Neural progenitor cell (in vitro differentiated cells): ENCODE data around the gene PNMA6A. TPM values are rescaled to one million over a fixed set of nuclear protein-coding genes. Genes with fewer than 3 reads are reported as not detected.
"Not testable (repeated sequence)": the region's sequence is repeated elsewhere in the genome, so short reads cannot be mapped to it uniquely, and the experiment has no call there.

ENCODE experiments used
- DNase-seq: peaks from one replicate; pipeline ENCODE4 v3.0.0-alpha.2; 2016; ENCODE audit warnings: low spot score
- H2AFZ ChIP-seq: fragments of 200-600 bp; sonication (generic); replicated peaks from 2 replicates; pipeline ENCODE4 v1.6.1; 2016; ENCODE audit warnings: antibody characterized with exemption
- H3F3A ChIP-seq: fragments of 200-600 bp; sonication (generic); 2 replicates; pipeline ENCODE4 v1.6.1; 2016; ENCODE audit warnings: antibody characterized with exemption, low read depth
- H3K27ac ChIP-seq: fragments of 200-600 bp; sonication (generic); 2 replicates; pipeline ENCODE4 v1.5.1; 2016; ENCODE audit warnings: mild to moderate bottlenecking
- H3K27me3 ChIP-seq: fragments of 200-600 bp; sonication (generic); 2 replicates; pipeline ENCODE4 v1.6.1; 2016; ENCODE audit warnings: mild to moderate bottlenecking, moderate library complexity
- H3K36me3 ChIP-seq: fragments of 200-600 bp; sonication (generic); 2 replicates; pipeline ENCODE4 v1.5.1; 2016
- H3K4me1 ChIP-seq: fragments of 200-600 bp; sonication (generic); 2 replicates; pipeline ENCODE4 v1.6.1; 2016; ENCODE audit warnings: mixed run types
- H3K4me2 ChIP-seq: fragments of 200-600 bp; sonication (generic); 2 replicates; pipeline ENCODE4 v1.6.1; 2016
- H3K4me3 ChIP-seq: fragments of 200-600 bp; sonication (generic); 2 replicates; pipeline ENCODE4 v1.5.1; 2016
- H3K79me2 ChIP-seq: fragments of 200-600 bp; sonication (generic); 2 replicates; pipeline ENCODE4 v1.6.1; 2016; ENCODE audit warnings: low read depth
- H3K9ac ChIP-seq: fragments of 200-600 bp; sonication (generic); 2 replicates; pipeline ENCODE4 v1.6.1; 2016
- H3K9me3 ChIP-seq: fragments of 200-600 bp; sonication (generic); 2 replicates; pipeline ENCODE4 v1.5.1; 2016; ENCODE audit warnings: low read depth
- H4K20me1 ChIP-seq: fragments of 200-600 bp; sonication (generic); 2 replicates; pipeline ENCODE4 v1.6.1; 2016; ENCODE audit warnings: low read depth
- H3K27ac Mint-ChIP-seq: 3 replicates; pipeline ENCODE4 v1.8.0; 2021; ENCODE audit warnings: mixed read lengths
- H3K27me3 Mint-ChIP-seq: 2 replicates; pipeline ENCODE4 v1.8.0; 2022; ENCODE audit warnings: low read depth, mild to moderate bottlenecking, inconsistent platforms, moderate library complexity, mixed read lengths; ENCODE audit not compliant: insufficient read depth
- H3K36me3 Mint-ChIP-seq: 3 replicates; pipeline ENCODE4 v1.8.0; 2021; ENCODE audit warnings: mixed read lengths
- H3K4me1 Mint-ChIP-seq: 3 replicates; pipeline ENCODE4 v1.8.0; 2021; ENCODE audit warnings: mixed read lengths
- H3K4me3 Mint-ChIP-seq: 3 replicates; pipeline ENCODE4 v1.8.0; 2021; ENCODE audit warnings: mild to moderate bottlenecking, moderate library complexity, mixed read lengths
- H3K9me3 Mint-ChIP-seq: 3 replicates; pipeline ENCODE4 v1.8.0; 2020; ENCODE audit warnings: mixed read lengths
- CTCF ChIP-seq: fragments of 200-600 bp; sonication (generic); IDR thresholded peaks from 2 replicates; pipeline ENCODE4 v1.5.1; 2017; ENCODE audit warnings: antibody characterized with exemption, mild to moderate bottlenecking
- EZH2 ChIP-seq: fragments of 200-600 bp; sonication (generic); IDR thresholded peaks from 2 replicates; pipeline ENCODE4 v1.6.1; 2017; ENCODE audit warnings: antibody characterized with exemption, mild to moderate bottlenecking, moderate library complexity
- EZH2phosphoT487 ChIP-seq: fragments of 200-600 bp; sonication (generic); IDR thresholded peaks from 2 replicates; pipeline ENCODE4 v1.6.1; 2017; ENCODE audit warnings: antibody characterized with exemption
- total RNA-seq: library from RNA; depleted of rRNA; stranded (reverse); fragments of >200 nt; gene quantifications from 2 replicates; pipeline ENCODE4 v1.2.3, GENCODE V29; 2015; ENCODE audit warnings: low replicate concordance

The PNMA6A gene
- total RNA-seq, 1 donor from 2014 or later: 0.64 TPM

- TF ChIP-seq EZH2phosphoT487: no peak
- TF ChIP-seq CTCF: no peak
- no peak for TF ChIP-seq EZH2
- peaks cover 5% of the 10 kb centered on the region for H3K4me1 Mint-ChIP-seq
- no peak overlapping the region for H3K4me2 ChIP-seq
- peaks cover 1% of the 10 kb centered on the region for H3K36me3 Mint-ChIP-seq
- no peaks in the 10 kb centered on the region for H3K36me3 ChIP-seq
- H3K4me1 ChIP-seq: no peaks in the 10 kb centered on the region
- no peak overlapping the region for H2AFZ ChIP-seq
- no peak for DNase-seq
- no peak overlapping the region for H3K9ac ChIP-seq
- H3K27ac ChIP-seq: no peak overlapping the region
- no peaks in the 10 kb centered on the region for H3K9me3 ChIP-seq
- H3F3A ChIP-seq: no peaks in the 10 kb centered on the region
- no peak overlapping the region for H3K4me3 Mint-ChIP-seq
- H3K27me3 ChIP-seq: no peaks in the 10 kb centered on the region
- H3K79me2 ChIP-seq: no peaks in the 10 kb centered on the region
- no peak overlapping the region for H3K4me3 ChIP-seq
- H3K27ac Mint-ChIP-seq: no peak overlapping the region
- no peaks in the 10 kb centered on the region for H4K20me1 ChIP-seq
- H3K9me3 Mint-ChIP-seq: peaks cover 4% of the 10 kb centered on the region
- peaks cover 12% of the 10 kb centered on the region for H3K27me3 Mint-ChIP-seq
Observed at GRCh38 chrX:153063315-153063714, 8.9 kb upstream of the PNMA6A start.

DNA sequence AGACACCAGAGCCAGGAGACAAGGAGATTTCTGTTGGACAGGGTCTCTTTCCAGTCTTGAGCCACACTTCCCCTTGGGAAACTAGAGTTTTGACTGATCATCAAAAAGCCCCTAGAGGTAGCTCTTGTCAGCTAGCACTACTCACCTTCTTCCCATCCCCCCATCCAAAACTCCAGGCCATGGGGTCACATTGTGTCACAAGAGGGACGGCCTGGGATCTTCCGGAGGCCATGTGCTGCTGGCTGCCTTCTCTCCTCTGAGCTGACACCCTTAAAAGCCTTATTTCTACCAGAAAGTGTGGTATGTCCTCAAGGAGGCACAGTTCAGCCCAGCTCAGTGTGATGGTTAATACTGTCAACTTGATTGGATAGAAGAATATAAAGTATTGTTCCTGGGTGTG, 8.2 kb upstream of the PNMA6A start:
- H2AFZ ChIP-seq: no peak overlapping the region
- no peaks in the 10 kb centered on the region for H3K9me3 ChIP-seq
- DNase-seq: no peak
- no peak overlapping the region for H3K27ac ChIP-seq
- H3K36me3 ChIP-seq: no peaks in the 10 kb centered on the region
- H3K27me3 ChIP-seq: no peaks in the 10 kb centered on the region
- peaks cover 1% of the 10 kb centered on the region for H3K36me3 Mint-ChIP-seq
- no peaks in the 10 kb centered on the region for H3K79me2 ChIP-seq
- H3K27ac Mint-ChIP-seq: no peak overlapping the region
- H3K9ac ChIP-seq: no peak overlapping the region
- H3K4me3 Mint-ChIP-seq: no peak overlapping the region
- no peaks in the 10 kb centered on the region for H3F3A ChIP-seq
- H3K4me2 ChIP-seq: no peak overlapping the region
- peaks cover 4% of the 10 kb centered on the region for H3K9me3 Mint-ChIP-seq
- TF ChIP-seq EZH2phosphoT487 (no peak), CTCF (no peak), EZH2 (no peak)
- no peaks in the 10 kb centered on the region for H3K4me1 ChIP-seq
- H4K20me1 ChIP-seq: no peaks in the 10 kb centered on the region
- H3K4me3 ChIP-seq: no peak overlapping the region
- peaks cover 5% of the 10 kb centered on the region for H3K4me1 Mint-ChIP-seq
- peaks cover 11% of the 10 kb centered on the region for H3K27me3 Mint-ChIP-seq

DNA sequence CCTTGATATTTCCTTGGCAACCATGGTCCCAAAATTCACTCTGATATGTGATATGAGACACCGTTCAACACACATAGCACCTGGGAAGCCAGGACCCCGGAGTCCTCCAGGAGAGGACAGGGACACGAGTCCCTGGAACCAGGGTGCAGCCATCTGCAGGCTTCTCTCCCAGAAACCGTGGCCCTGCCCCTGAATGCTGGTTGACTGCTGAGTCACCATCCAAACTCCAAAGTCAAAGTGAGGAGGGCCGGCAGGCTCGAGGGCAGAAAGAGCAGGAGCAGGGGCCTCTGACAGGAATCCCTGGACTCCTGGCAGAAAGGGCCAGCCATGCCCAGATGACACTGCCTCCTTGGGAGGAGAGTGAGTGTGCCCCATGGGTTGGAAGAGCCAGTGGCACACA, 6.9 kb upstream of the PNMA6A start:
- no peaks in the 10 kb centered on the region for H3F3A ChIP-seq
- Mint-ChIP-seq H3K4me1 (peaks cover 5% of the 10 kb centered on the region), H3K4me3 (no peak overlapping the region), H3K9me3 (peaks cover 2% of the 10 kb centered on the region), H3K27ac (no peak overlapping the region), H3K36me3 (no peaks in the 10 kb centered on the region), H3K27me3 (peaks cover 11% of the 10 kb centered on the region)
- no peak for DNase-seq
- no peak overlapping the region for H3K4me3 ChIP-seq
- no peaks in the 10 kb centered on the region for H3K79me2 ChIP-seq
- H4K20me1 ChIP-seq: no peaks in the 10 kb centered on the region
- H3K9me3 ChIP-seq: no peaks in the 10 kb centered on the region
- H3K9ac ChIP-seq: no peak overlapping the region
- H3K4me1 ChIP-seq: no peaks in the 10 kb centered on the region
- TF ChIP-seq EZH2phosphoT487 (no peak), CTCF (no peak), EZH2 (no peak)
- no peaks in the 10 kb centered on the region for H3K27me3 ChIP-seq
- H3K4me2 ChIP-seq: no peak overlapping the region
- no peak overlapping the region for H2AFZ ChIP-seq
- no peaks in the 10 kb centered on the region for H3K36me3 ChIP-seq
- no peak overlapping the region for H3K27ac ChIP-seq

GRCh38 chrX:153066402-153066801, 5.9 kb upstream of the PNMA6A start:
- H3K4me1 ChIP-seq, H3K79me2 ChIP-seq, H4K20me1 ChIP-seq, H3K4me3 Mint-ChIP-seq, DNase-seq, H3K36me3 Mint-ChIP-seq, H3K27ac ChIP-seq, H3K27me3 ChIP-seq, H3K36me3 ChIP-seq, H3K4me3 ChIP-seq, H3K9me3 ChIP-seq, H3K27ac Mint-ChIP-seq, H3K4me2 ChIP-seq, H3K4me1 Mint-ChIP-seq, H3K9ac ChIP-seq, H2AFZ ChIP-seq, H3F3A ChIP-seq, H3K9me3 Mint-ChIP-seq: not testable (repeated sequence)
- H3K27me3 Mint-ChIP-seq: peaks cover 11% of the 10 kb centered on the region

GRCh38 chrX:153073331-153073730, 1.1 kb downstream of the PNMA6A start:
- not testable (repeated sequence) for H2AFZ ChIP-seq, H3K27me3 Mint-ChIP-seq, H3K4me3 ChIP-seq, H3K27me3 ChIP-seq, H3K9me3 ChIP-seq, H3K4me1 Mint-ChIP-seq, H3K36me3 ChIP-seq, H3K4me3 Mint-ChIP-seq, H3K9me3 Mint-ChIP-seq, H3K4me1 ChIP-seq, DNase-seq, H3K9ac ChIP-seq, H3K36me3 Mint-ChIP-seq, H3K27ac ChIP-seq, H3F3A ChIP-seq, H3K79me2 ChIP-seq, H3K4me2 ChIP-seq, H3K27ac Mint-ChIP-seq, H4K20me1 ChIP-seq
